ENCODE measurements around the gene GGT6.

The GGT6 gene

GRCh38 chr17:4513113-4514032, 47.0 kb downstream of the GGT6 start:
- no peak for TF ChIP-seq CTCF (conservative IDR thresholded peaks at IDR 0.05)
- H3K27ac ChIP-seq: peak overlapping the region; percentile 65

- no peak for TF ChIP-seq CTCF (conservative IDR thresholded peaks at IDR 0.05)
- no peak overlapping the region for H3K27ac ChIP-seq
These were observed 47.9 kb downstream of the GGT6 start for GRCh38 chr17:4512156-4513112.

- TF ChIP-seq CTCF (conservative IDR thresholded peaks at IDR 0.05): no peak
- H3K27ac ChIP-seq: no peak overlapping the region
These were observed 49.0 kb downstream of the GGT6 start for GRCh38 chr17:4511199-4511932.

GRCh38 chr17:4510618-4510941, 49.8 kb downstream of the GGT6 start:
- H3K27ac ChIP-seq: no peak overlapping the region
- TF ChIP-seq CTCF (conservative IDR thresholded peaks at IDR 0.05): no peak

- no peak overlapping the region for H3K27ac ChIP-seq
- TF ChIP-seq CTCF (conservative IDR thresholded peaks at IDR 0.05): no peak
These were observed 50.3 kb downstream of the GGT6 start for GRCh38 chr17:4509923-4510617.

GRCh38 chr17:4509401-4509800, 51.0 kb downstream of the GGT6 start:
- no peak overlapping the region for H3K27ac ChIP-seq
- no peak for TF ChIP-seq CTCF (conservative IDR thresholded peaks at IDR 0.05)

All from VCaP (cell line).